Adrenal gland (tissue), 5 donors: ENCODE measurements around the gene SESTD1.

Experiments
- POLR2A ChIP-seq, 2 donors: fragments of 450-650 bp; IDR thresholded peaks; one replicate each; pipeline ENCODE4 v1.6.1; 2017; ENCODE audit warnings: antibody characterized with exemption in 2 of 2, mild to moderate bottlenecking in 2 of 2, moderate library complexity in 1 of 2
- TF ChIP-seq, protein P1 (sequence below), 6 experiments: fragments of 450-650 bp in 4 of 6; fragments of 200-600 bp in 2 of 6; sonication (generic) in 1 of 6; IDR thresholded peaks; 1 replicate in 5 of 6; 2 replicates in 1 of 6; pipeline versions ENCODE4 v1.5.1 to v1.8.0; 2016 to 2021; ENCODE audit warnings: antibody characterized with exemption in 6 of 6, mild to moderate bottlenecking in 2 of 6, moderate library complexity in 1 of 6
- donor health status: DM: no; HTN: no; CAD: no.

DNA sequence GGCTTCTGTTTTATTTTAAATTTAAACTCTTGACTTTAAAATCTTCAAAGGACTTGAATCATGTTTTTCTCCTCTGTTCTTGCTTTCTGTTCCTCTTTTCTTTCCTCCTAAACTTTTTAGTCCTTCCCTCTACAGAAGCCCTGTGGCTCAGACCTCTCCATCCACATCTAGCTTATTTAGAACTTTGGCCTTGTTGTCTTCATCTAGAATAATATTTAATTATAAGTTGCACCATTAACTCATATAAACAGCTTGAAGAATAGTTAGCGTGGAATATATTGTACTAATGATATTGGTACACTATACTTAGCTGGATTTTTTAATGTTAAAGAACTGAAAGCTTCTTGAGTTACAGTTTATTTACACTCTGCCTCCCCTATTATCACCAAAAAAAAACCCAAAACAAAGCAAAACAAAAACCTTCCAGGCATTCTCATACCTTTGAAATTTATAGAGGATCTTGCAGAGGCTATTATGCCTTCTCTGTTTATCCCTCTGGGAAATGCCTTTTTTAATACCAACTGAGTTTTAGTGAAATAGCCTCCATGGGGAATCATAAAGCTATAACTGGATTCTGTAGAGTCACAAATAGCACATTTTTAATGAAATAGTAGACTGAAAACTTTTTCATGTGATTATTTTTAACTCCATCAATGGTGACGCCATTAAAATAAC, 205.5 kb downstream of the SESTD1 start:
- no peak for TF ChIP-seq POLR2A (IDR thresholded peaks at IDR 0.05)
- TF ChIP-seq, protein P1, sequence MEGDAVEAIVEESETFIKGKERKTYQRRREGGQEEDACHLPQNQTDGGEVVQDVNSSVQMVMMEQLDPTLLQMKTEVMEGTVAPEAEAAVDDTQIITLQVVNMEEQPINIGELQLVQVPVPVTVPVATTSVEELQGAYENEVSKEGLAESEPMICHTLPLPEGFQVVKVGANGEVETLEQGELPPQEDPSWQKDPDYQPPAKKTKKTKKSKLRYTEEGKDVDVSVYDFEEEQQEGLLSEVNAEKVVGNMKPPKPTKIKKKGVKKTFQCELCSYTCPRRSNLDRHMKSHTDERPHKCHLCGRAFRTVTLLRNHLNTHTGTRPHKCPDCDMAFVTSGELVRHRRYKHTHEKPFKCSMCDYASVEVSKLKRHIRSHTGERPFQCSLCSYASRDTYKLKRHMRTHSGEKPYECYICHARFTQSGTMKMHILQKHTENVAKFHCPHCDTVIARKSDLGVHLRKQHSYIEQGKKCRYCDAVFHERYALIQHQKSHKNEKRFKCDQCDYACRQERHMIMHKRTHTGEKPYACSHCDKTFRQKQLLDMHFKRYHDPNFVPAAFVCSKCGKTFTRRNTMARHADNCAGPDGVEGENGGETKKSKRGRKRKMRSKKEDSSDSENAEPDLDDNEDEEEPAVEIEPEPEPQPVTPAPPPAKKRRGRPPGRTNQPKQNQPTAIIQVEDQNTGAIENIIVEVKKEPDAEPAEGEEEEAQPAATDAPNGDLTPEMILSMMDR (IDR thresholded peaks at IDR 0.05), result no peak
